ELF-1 (cell line): Measurements from ENCODE around the gene SPRR2D.
"Not testable (repeated sequence)": the region's sequence is repeated elsewhere in the genome, so short reads cannot be mapped to it uniquely, and the experiment has no call there.

Experiments used
- DNase-seq: peaks from one replicate; pipeline ENCODE4 v3.0.0-alpha.2; 2016; ENCODE audit warnings: low read depth, low spot score

Gene SPRR2D

DNA sequence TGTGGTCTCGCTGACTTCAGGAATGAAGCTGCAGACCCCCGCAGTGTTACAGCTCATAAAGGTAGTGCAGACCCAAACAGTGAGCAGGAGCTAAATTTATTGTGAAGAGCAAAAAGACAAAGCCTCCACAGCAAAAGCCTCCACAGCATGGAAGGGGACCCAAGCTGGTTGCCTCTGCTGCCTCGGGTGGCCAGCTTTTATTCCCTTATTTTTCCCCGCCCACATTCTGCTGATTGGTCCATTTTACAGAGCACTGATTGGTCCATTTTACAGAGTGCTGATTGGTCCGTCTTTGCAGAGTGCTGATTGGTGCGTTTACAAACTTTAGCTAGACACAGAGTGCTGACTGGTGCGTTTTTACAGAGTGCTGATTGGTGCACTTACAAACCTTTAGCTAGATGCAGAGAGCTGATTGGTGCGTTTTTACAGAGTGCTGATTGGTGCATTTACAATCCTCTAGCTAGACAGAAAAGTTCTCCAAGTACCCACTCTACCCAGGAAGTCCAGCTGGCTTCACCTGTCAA is 29.6 kb downstream of the SPRR2D start:
- not testable (repeated sequence) for DNase-seq

- no peak for DNase-seq
Observed at GRCh38 chr1:153001382-153001781, 39.5 kb downstream of the SPRR2D start, which contains the start of gene SPRR3. TSS of gene SPRR3 (plus strand) at chr1:153001749. CDS start at chr1:153003021, 1,272 bp downstream.

- DNase-seq: no peak
Observed at GRCh38 chr1:153000294-153000693, 40.6 kb downstream of the SPRR2D start.

GRCh38 chr1:152999818-153000217 is 41.1 kb downstream of the SPRR2D start:
- no peak for DNase-seq

DNA sequence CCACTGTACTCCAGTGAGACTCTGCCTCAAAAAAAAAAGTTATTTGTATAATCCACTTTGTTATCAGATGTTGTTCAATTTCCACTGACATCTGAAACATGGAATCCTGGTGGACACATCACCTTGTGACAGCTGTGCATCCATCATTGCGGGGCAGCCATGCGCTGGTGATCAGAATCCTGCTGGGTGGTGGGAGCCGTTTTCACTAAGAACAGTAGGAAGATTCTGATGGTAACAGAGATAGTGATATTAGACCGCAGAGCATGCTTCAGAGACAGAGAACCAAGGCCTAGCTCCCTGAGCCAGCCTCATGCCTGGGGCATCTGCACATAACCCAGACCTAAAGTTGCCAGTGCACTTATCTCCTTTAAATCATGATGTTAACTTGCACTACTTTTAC is 42.4 kb downstream of the SPRR2D start:
- DNase-seq: no peak

DNA sequence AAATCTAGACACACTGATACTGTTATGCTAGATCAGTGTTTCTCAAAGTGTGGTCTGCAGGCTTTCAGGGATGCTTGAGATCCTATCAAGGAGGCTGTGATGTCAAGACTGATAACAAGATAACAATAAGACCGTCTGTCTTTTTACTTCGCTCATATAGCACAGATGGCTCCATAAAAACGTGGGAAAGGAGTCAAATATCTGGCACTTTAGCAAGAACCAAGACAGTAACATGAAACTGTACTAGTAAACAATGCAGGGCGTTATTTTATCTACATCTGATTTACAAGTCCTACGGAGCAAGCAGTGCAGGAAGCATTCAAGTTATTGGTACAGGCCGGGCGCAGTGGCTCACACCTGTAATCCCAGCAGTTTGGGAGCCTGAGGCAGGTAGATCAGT is 43.0 kb downstream of the SPRR2D start:
- no peak for DNase-seq

DNA sequence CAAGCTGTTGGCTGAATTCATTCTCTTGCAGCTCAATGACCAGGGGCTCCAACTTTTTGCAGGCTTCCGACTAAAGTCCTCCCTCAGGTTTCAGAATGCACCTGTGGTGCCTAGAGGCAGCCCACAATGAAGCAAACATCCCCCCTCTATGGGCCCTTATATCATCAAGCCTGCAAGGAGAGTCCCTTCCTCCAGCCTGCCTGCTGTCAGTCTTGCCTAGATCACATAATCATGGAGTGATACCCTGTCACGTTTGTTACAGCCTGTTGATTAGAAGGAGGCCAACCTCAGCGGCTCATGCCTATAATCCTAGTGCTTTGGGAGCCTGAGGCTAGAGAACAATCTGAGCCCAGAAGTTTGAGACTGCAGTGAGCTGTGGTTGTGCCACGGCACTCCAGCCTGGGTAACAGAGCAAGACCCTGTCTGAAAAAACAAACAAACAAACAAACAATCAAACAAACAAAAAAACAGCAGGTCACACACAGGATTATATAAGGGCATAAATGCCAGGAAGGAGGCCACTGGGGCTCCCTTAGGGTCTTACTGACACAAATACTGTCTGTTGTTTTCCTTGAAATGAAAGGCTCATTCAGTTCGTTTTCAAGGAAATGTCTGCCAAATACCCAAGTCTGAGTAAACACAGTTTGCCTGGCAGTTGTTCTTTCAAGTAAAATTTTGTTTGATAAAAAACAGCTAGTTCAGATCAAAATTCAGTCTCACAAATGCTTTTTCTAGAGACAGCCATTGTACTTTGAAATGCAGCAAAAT is 44.1 kb downstream of the SPRR2D start:
- DNase-seq: no peak

DNA sequence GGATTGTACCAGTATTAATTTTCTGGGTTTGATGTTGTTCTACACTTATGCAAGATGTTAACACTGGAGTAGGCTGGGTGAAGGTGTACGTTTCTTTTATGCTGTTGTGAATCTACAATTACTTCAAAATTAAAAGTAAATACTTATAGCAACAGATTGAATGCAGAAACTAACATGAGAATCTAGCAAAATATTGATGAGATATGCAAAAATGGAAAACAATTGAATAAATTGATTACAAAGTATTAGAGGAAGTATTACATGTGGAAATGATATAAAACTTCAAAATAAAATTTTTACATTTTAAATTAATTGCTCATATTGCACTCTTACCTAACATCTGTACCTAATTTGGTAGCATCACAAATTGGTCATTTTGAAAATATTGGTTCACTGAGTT is 45.1 kb downstream of the SPRR2D start:
- no peak for DNase-seq

GRCh38 chr1:152993186-152993585 is 47.7 kb downstream of the SPRR2D start:
- DNase-seq: no peak
